AG04449 (cell line): ENCODE results near the gene STYXL2.

Source experiments
- CTCF ChIA-PET: fragments of 350-600 bp; formaldehyde crosslinking; extraction: SDS; loops from one replicate; lab custom pipeline; 2021; ENCODE audit warnings: antibody characterized with exemption; lab: Yijun Ruan, JAX
- POLR2A ChIA-PET: fragments of 400-600, 350-600 bp; formaldehyde crosslinking; extraction: SDS; loops from one replicate; lab custom pipeline; 2020; ENCODE audit warnings: antibody characterized with exemption, inconsistent platforms; lab: Yijun Ruan, JAX
- DNase-seq: peaks from one replicate; pipeline ENCODE4 v3.0.0-alpha.2; 2010; ENCODE audit warnings: low read depth, low spot score
- H3K4me3 ChIP-seq: 2 replicates; pipeline ENCODE4 v1.5.1; 2011; ENCODE audit warnings: low read depth, mild to moderate bottlenecking, control low read depth, low read length
- CTCF ChIP-seq: IDR thresholded peaks from one replicate; pipeline ENCODE4 v1.5.1; 2011; ENCODE audit warnings: mild to moderate bottlenecking, moderate library complexity, low read length, control low read depth, inconsistent platforms; ENCODE audit not compliant: insufficient read depth; ENCODE audit errors: missing control alignments

Gene STYXL2

GRCh38 chr1:167061073-167061464, 32.8 kb upstream of the STYXL2 start:
- no peak for TF ChIP-seq CTCF

GRCh38 chr1:167064621-167065020, 29.3 kb upstream of the STYXL2 start:
- TF ChIP-seq CTCF: no peak
- no peak for DNase-seq
- H3K4me3 ChIP-seq: no peak overlapping the region
- POLR2A ChIA-PET: no interaction called here
- CTCF ChIA-PET: interaction anchor here (1.0 to 13.3 kb wide), 5 partner anchors 17 to 491 kb away, joined by 3 to 380 read pairs (median 66); no protein-coding TSS in a partner anchor

More at GRCh38 chr1:167061073-167061464, 32.8 kb upstream of the STYXL2 start:
- no peak overlapping the region for H3K4me3 ChIP-seq
- POLR2A ChIA-PET: no interaction called here
- no peak for DNase-seq
- CTCF ChIA-PET: interaction anchor here (0.8 to 13.3 kb wide), 8 partner anchors 11 to 1135 kb away, joined by 3 to 380 read pairs (median 18); no protein-coding TSS in a partner anchor

- no peak for TF ChIP-seq CTCF
- POLR2A ChIA-PET: no interaction called here
- CTCF ChIA-PET: interaction anchor here (1.0 to 10.9 kb wide), 6 partner anchors 65 to 490 kb away, joined by 3 to 211 read pairs (median 10); no protein-coding TSS in a partner anchor
- H3K4me3 ChIP-seq: no peak overlapping the region
- no peak for DNase-seq
These were observed 28.4 kb upstream of the STYXL2 start for GRCh38 chr1:167065471-167065870.

GRCh38 chr1:167066333-167067122, 27.3 kb upstream of the STYXL2 start:
- POLR2A ChIA-PET: no interaction called here
- CTCF ChIA-PET: interaction anchor here (0.6 to 10.9 kb wide), 21 partner anchors 9 to 620 kb away, joined by 3 to 211 read pairs (median 4); no protein-coding TSS in a partner anchor
- no peak for DNase-seq
- TF ChIP-seq CTCF: peak; percentile 97
- peak overlapping the region; percentile 45 for H3K4me3 ChIP-seq

- DNase-seq: no peak
- ChIA-PET POLR2A (no interaction called here), CTCF (interaction anchor here (1.6 kb wide), 3 partner anchors 8 to 473 kb away, joined by 9 to 12 read pairs (median 11); no protein-coding TSS in a partner anchor)
- H3K4me3 ChIP-seq: no peak overlapping the region
- no peak for TF ChIP-seq CTCF
These were observed 26.0 kb upstream of the STYXL2 start for GRCh38 chr1:167067904-167068303.

GRCh38 chr1:167068761-167069160, 25.1 kb upstream of the STYXL2 start:
- TF ChIP-seq CTCF: no peak
- CTCF ChIA-PET: interaction anchor here (0.7 to 1.6 kb wide), 6 partner anchors 9 to 472 kb away, joined by 3 to 12 read pairs (median 10); no protein-coding TSS in a partner anchor
- H3K4me3 ChIP-seq: no peak overlapping the region
- POLR2A ChIA-PET: interaction anchor here (1.3 kb wide), 1 partner anchor 151 kb away, joined by 3 read pairs; no protein-coding TSS in a partner anchor
- no peak for DNase-seq
